GM19023 (cell line): ENCODE measurements around the gene XPO4.

Experiments
- ATAC-seq: cut with Tn5 transposase; IDR thresholded peaks from one replicate; pipeline ENCODE4 v1.9.1; 2021; ENCODE audit warnings: mild to moderate bottlenecking, moderate library complexity; ENCODE audit not compliant: unreplicated experiment

The XPO4 gene

DNA sequence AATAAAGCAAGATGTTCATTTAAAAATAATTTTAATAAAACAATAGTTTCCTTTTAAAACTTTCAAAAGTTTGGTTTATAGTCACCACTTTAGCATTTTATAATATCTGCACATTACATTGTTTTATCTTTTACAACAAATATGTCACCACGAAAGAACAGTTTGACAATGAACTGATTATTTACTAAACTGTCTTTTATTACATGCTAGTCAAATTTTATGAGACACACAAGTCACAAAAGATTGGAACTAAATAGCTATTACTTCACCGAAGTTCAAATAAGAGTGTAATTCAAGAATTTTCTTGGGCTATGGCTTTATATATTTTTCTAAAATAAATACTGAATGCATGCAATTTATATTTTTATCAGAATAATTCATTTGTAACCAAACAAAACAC lies 71.3 kb downstream of the XPO4 start:
- ATAC-seq: no peak

DNA sequence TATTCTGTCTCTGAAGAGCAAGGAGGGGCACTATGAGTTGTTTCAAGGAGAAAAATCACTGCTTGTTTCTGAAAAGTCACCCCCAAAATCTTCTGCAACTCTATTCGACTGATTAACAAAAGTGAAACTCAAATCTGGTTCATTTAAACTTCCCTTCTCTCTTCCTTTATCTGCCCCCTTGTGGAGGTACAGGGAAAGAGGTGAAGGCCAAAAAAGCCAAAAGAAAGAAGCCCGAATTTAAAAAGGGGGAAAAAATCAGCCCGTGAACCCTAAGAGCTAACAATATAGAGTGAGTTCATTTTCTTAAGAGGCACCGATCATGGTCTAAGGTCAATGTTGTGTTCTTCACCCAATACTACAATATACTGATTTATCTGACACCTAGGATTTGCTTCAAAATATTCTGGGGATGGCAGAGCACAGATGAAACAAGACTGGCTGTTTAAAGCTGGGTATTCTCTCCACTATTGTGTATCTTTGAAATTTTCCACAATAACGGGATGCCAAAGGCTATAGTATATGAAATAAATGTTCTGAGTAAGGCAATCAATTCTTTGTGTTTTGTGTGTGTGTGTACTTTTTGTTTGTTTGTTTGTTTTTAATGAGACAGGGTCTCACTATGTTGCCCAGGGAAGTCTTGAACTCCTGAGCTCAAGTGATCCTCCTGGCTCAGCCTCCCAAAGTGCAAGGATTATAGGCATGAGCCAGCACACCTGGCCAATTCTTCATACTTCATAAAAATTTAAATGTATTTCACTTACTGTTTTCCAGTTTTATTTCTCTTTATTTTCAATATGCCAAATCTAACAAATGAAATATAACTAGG lies 73.8 kb downstream of the XPO4 start:
- ATAC-seq: no peak

DNA sequence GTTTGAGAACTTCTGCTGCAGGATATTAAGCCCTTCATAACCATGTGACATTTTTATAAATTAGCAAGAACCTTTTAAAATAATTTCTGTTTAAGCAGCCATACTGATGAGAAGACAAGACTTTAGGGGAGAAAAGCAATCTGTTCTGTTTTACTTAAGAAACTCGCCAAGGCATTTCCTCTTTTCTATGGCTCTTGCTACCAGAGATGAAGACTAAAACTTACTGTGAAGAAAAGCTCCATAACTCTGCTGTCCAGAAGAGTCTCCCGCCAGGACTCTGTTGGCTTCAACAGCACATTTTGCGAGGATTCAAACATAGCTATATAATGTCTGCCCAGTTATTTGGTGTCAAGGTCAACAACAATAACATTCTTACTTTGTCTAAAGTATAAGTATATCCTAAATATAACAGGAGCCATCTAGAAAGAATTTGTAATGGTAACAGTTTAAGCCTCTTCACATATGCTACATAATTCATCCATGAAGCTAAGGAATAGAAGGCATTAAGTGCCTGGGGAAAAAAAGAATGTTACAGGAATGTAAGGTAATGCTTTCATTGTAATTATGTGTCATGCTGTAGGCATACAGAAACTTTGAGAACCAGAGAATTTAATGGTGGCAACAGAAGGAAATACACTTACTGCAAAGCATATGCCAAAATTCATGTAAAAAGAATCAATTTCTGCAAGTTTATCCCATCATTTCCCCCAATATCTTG lies 75.5 kb downstream of the XPO4 start:
- ATAC-seq: no peak

DNA sequence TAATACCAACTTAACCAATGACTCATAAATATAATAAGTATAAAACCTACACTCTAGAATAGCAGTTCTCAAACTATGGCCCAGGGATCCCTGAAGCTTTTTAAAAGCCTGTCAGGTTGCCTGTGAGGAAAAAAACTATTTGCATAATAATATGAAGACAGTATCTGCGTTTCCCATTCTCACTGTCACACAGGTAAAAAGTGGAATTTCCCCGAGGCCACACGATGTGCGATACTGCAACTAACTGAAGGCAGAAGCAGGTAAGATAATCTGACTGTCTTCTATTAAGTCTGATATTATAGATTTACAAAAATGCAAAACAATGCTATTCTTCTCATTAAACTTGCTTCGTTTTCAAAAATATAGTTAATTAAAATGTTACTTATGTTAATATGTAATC lies 76.2 kb downstream of the XPO4 start:
- no peak for ATAC-seq

DNA sequence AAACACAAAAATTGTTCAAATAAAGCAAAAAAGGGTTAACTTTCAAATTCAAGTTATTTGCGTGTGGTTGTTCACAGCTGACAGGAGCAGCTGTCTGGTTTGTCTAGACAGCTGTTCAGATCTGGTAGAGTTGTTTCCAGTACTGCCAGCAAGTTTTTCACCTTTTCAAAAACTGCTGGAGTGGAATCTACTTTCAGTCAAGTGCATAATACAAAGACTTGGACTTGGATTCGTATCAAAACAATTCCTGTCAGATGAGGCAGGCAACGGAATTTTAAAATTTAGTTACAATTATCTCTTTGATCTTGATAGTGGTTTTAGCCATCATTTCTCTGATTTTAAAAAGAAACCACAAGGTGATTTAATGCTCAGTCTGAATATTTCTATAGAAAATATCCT lies 77.1 kb downstream of the XPO4 start:
- no peak for ATAC-seq

DNA sequence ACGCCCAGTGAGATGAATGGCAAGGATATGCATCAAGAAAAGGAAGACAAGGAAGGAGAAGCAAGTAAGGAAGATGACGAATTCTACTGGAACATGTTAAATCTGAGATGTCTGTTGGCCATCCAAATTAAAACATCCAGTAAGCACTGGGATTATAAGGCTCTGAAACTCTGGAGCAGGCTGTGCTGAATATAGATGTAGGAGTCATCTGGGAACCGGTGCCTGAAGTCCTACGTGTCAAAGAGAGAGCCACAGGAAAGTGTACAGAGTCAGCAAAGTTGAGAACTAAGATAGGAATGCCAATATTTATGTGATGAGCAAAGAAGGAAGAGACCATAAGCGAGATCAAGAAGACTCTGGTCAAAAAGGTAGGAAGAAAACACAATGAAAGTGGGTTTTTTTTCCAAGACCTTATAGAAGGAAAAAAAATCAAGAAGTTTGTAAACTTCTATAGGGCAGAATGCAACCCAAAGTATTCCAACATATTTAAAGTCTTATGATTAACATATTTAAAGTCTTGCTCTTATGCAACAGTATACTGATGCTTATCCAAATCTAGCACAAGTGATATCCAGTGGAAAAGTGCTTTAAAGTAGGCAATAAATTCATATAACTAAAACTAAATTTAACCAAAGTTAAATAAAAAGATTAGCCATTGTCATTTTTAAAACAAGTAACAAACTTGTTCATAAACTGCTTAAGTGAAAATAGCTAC lies 77.6 kb downstream of the XPO4 start:
- no peak for ATAC-seq

DNA sequence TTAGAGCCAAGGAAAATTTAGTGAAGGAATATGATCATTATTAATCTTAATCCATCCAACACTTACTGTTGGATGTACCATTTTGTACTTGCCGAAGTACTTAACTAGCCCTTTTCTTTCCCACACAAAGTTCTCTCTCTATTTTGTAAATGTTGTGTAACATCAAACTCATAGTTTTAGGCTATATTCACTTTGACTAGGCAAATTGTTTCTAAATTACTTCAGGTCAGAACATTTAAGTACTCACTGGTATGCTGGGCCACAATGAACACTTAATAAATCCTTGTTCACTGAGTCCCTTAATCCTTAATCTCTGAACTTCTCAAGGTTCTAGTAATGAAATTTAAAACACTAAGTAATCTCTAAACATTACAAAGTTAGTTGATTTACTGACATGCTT lies 79.5 kb downstream of the XPO4 start:
- no peak for ATAC-seq

DNA sequence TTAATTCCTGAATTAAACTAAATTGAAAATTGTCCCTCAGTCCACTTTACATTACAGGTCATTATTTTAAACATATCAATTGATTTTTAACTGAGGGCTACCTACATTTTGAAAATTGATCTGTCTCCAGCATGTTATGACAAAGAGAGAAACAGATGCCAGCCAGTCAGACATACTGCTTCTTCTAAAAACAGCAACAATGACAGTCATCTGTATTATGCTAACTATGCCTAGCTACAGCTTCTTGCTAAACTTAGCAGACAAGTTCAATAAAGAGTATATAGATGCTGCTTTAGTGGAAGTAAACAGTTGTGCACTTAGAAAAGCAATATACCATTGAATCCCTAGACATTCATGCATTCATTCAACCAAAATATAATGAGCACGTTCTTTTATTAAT lies 80.1 kb downstream of the XPO4 start:
- no peak for ATAC-seq

DNA sequence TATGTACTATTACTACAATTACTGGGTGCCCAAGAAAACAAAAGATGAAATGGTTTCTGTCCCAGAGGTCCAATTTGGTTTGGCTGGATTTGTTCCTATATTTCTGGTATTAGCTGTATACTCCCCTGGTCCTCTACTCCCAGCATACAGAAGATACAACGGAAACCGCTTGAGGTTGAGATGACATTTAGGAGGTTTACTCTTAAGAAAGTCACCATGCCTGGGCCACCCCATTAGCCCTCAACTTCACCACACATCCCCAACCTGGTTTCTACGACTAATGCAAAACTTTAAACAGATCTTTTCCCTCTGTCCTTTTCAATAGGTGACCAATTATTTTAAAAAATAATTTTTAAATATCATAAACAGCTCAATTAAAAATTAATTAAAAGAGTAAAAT lies 82.8 kb downstream of the XPO4 start:
- no peak for ATAC-seq

DNA sequence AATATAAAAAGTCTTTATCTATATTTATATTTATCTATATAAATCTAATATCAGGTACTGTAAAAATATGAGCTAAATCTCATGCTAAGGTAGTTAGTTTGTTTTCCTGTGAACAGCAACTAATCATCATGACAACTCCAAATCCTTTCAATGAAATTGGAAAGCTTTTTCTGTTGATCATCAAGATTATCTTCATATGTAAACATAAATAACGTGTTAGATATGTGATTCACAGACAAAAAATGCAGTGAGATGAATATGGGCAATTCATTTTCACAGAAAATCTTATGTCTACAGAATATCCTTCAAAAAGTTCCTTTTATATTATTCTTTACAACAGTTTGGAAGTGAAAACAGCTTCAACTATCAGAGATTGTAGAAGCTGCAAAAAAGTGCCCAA lies 87.1 kb downstream of the XPO4 start:
- ATAC-seq: no peak

DNA sequence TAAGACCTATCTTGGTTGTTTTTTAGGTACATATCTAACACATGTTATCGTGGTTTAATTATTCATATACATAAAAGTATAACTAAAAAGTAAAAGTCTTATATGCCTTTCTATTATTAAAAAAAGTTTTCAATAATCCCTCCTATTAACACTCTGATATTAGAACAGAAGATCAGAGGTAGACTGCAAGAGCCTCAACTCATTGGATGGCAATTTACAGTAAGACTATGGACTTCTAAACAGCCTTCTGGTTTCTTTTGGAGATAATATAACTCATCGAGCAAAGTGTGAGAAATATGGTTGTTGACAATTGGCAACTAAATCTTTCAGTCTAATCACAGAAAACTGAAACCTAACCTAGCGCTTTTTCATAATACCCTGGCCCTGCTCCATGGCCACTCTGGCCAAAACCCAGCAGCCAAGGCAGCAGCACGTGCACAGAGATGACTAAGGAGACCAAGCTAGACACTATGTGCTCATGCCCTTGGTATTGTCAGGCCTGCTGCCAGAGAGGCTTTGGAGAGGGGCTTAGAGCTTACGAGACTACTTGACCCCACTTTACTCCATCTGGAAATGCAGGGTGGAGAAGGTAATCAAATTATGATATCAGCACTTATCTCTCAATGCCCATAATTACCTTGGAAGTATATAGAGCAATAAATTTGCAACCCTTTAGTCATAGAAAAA lies 88.2 kb downstream of the XPO4 start:
- no peak for ATAC-seq

DNA sequence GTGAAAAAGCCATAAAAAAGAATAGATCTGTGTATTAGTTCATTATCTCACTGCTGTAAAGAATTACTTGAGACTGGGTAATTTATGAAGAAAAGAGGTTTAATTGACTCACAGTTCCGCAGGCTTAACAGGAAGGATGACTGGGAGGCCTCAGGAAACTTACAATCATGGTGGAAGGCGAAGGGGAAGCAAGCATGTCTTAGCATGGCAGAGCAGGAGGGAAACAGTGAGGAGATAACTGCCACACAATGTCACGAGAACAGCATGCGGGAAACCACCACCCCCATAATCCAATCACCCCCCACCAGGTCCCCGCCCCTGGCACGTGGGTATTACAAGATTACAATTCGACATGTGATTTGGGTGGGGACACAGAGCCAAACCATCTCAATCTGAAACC lies 89.7 kb downstream of the XPO4 start:
- ATAC-seq: no peak

DNA sequence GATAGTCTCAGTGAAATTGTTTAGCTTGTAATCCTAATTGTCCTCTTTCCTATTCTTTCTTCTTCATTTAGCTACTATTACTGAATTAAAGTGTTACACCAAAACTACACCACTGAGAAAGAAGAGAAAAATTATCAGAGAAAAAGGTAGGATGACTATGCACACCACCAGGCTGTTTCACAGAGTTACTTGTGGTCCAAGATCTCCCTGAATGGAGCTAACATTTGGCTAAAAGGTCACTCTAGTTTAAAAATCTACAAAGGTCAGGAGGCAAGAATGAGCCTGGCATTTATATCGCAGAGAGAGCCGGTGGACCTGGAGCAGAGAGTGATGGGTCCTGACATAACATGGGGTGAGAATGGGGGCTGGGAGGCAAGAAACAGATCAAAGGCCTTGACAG lies 91.7 kb downstream of the XPO4 start:
- no peak for ATAC-seq

DNA sequence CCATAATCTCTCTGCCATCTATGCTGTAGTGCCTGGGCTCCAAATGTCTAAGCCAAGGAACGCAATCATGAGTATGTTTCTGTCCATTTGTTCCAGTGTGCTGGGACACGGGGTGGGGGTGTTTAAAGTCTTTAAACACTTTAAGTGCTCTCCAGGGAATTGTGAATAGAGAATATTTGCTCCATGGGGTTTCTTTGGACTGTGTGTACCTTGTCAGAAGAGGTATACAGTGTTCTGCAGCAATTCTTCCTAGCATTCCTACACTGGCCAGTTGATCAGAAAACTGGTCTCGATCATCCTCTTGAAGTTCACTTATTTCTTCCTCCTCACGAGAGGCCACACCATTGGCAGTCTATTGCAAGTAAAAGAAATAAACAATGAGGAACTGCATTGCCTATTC lies 93.7 kb downstream of the XPO4 start:
- no peak for ATAC-seq

DNA sequence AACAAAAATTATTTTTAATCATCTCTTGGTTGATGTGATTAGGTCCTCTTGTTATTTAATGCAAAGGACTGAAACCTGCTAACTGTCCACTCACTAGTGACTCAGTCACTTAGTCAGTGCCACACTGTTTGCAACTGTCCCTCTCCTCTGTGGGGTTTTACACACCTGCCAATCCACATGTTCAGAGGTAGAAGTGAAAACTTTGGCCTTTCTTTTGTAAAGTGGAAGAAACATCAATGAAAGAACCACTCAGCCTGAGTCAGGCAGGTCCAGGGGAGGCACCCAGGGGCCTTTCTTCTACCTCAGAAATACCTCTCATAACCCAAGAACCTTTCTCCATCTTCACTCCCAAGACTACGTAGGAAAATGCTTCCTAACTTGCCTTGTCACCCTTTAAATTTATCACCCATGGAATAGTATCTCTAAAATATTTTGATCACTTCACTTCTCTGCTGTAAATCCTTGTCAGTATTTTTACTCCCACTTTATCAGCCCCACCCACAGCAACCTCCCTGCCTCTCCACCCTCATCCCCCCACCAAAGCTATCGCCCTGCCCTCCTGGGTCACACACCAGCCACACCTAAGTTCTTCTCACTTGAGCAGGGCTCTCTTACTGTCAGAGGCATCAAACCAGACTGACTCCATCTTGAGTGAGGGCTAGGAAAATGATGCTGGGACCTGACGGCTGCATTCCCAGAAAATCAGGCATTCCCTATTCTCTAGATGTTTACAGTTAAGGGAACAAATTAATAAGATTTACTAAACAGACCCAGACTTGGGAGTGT lies 99.2 kb downstream of the XPO4 start:
- no peak for ATAC-seq

DNA sequence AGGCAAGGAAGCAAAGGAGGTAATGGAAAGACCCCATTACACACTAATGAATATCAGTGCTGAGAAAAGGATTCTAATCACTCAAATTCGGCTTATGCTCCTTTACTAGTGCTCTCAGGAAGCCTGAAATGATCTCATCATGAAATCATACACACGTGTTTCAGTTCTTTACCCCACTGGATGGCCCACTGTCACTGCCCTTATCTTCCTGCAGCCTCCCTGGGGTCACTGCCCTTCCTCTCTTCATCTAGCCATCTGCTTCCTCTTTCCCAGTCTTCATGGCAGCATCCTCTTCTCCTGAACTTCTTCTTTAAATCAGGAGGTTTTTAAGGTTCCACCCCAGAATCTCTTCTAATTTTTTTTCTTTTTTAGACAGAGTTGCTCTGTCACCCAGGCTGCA lies 100.8 kb downstream of the XPO4 start:
- no peak for ATAC-seq

DNA sequence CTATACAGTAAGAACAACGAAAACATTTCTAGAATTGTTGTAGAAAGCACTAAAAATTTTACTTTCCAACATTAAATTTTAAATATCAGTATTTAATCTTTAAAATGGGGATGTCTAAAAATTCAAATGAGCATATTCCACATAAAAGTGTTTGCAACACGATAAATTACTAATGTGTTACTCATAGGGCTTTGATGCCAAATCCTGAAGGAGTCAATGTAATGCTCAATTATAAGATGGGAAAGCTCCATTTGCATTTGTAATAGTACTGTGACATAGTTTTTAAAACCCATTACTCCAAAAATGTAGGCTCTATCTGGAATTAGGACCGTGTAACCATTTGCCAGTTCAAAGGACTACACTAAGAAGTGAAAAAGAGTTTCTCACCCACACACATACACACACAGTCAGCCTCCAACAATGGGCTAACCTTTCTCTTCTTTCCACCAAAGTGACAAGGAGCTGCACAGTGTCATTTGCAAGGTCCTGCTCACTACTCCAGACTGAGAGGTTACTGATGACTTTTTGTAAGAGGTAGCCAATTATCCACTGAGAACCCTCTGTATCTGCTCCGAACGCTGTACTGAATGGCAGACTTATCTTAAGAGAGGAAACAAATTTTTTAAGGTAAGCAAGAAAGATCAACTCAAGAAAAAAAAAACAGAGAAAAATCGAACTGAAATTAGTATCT lies 102.7 kb downstream of the XPO4 start:
- ATAC-seq: no peak

DNA sequence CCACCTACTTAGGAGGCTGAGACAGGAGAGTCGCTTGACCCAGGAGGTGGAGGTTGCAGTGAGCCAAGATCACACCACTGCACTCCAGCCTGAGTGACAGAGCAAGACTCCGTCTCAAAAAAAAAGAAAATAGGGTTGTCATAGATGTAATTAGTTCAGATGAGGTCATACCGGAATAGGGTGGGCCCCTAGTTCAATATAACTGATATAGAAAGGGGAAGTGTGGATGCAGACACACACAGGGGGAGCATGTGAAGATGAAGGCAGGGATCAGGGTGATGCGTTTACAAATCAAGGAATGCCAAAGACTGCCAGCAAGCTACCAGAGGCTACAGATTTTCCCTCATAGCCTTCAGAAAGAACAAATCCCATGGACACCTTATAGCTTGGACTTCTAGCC lies 104.5 kb downstream of the XPO4 start:
- ATAC-seq: no peak

DNA sequence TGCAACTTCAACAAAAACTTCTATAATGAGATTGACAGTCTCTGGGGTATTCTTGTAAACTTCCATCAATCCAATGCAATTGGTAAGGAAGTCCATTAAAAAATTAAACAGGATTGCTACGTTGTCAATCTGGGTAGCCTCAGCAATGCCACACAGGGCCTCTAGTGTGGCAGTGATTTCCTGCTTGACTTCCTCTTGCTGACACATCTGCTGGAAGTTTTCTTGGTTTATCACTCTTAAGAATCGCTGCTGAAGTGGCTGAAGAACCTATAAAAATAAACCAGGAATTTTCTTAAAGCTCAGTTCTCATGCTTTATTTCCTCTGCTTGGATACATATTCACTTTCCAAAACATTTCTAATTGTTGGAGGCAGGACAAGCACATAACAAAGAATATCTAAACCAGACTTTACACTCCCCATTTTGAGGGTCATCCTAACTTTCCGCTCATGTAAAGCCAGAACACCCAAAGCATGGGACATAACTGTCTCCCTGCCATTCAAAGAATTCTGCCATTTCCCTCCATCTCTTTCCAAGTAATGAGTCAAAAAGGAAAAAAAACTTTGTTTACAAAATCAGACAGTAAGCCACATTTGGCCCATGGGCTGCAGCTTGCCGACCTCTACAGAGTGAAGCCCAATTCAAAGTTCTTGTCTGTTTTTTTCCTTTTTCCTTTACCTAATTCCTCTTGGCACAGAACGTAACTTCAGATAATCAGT lies 105.6 kb downstream of the XPO4 start:
- no peak for ATAC-seq
